22Rv1 (cell line): ENCODE results near the gene COQ8A.
"Not testable (repeated sequence)": the region's sequence is repeated elsewhere in the genome, so short reads cannot be mapped to it uniquely, and the experiment has no call there.

ENCODE experiments used
- H3K27ac ChIP-seq: fragments of 450-650 bp; 2 replicates; pipeline ENCODE4 v1.5.1; 2017
- ZFX ChIP-seq: fragments of 450-650 bp; IDR thresholded peaks from 2 replicates; pipeline ENCODE4 v1.6.1; 2017; ENCODE audit warnings: antibody characterized with exemption, borderline replicate concordance
- TF ChIP-seq, protein P1 (sequence below): fragments of 450-650 bp; IDR thresholded peaks from 2 replicates; pipeline ENCODE4 v1.5.1; 2017; ENCODE audit warnings: mild to moderate bottlenecking

Gene COQ8A

GRCh38 chr1:226920446-226920894, 19.6 kb upstream of the COQ8A start:
- TF ChIP-seq, protein P1, sequence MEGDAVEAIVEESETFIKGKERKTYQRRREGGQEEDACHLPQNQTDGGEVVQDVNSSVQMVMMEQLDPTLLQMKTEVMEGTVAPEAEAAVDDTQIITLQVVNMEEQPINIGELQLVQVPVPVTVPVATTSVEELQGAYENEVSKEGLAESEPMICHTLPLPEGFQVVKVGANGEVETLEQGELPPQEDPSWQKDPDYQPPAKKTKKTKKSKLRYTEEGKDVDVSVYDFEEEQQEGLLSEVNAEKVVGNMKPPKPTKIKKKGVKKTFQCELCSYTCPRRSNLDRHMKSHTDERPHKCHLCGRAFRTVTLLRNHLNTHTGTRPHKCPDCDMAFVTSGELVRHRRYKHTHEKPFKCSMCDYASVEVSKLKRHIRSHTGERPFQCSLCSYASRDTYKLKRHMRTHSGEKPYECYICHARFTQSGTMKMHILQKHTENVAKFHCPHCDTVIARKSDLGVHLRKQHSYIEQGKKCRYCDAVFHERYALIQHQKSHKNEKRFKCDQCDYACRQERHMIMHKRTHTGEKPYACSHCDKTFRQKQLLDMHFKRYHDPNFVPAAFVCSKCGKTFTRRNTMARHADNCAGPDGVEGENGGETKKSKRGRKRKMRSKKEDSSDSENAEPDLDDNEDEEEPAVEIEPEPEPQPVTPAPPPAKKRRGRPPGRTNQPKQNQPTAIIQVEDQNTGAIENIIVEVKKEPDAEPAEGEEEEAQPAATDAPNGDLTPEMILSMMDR: no peak
- no peak for TF ChIP-seq ZFX
- H3K27ac ChIP-seq: no peak overlapping the region

DNA sequence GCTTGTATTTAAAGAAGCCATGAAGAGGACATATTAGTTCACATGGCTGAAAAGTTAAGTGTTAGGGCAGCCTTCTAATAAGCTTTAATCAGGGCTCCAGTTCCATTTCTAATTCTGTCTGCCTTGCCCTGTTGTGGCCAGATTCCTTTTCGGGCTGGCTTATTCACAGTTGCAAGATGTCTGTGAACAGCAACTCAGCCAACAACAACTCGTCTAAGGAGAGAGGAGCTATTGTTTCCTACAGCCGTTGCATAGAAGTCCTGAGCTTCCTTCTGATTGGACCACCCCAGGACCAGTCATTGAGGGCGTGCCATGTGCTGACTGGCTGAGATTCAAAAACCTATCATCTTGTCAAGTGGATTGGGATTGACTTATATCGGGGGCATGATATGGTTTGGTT, 18.6 kb upstream of the COQ8A start:
- H3K27ac ChIP-seq: no peak overlapping the region
- TF ChIP-seq, protein P1: no peak

DNA sequence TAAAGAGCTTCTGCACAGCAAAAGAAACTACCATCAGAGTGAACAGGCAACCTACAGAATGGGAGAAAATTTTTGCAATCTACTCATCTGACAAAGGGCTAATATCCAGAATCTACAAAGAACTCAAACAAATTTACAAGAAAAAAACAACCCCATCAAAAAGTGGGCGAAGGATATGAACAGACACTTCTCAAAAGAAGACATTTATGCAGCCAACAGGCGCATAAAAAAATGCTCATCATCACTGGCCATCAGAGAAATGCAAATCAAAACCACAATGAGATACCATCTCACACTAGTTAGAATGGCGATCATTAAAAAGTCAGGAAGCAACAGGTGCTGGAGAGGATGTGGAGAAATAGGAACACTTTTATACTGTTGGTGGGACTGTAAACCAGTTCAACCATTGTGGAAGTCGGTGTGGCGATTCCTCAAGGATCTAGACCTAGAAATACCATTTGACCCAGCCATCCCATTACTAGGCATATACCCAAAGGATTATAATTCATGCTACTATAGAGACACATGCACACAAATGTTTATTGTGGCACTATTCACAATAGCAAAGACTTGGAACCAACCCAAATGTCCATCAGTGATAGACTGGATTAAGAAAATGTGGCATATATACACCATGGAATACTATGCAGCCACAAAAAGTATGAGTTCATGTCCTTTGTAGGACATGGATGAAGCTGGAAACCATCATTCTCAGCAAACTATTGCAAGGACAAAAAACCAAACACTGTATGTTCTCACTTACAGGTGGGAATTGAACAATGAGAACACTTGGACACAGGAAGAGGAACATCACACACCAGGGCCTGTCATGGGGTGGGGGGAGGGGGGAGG, 10.6 kb upstream of the COQ8A start:
- not testable (repeated sequence) for H3K27ac ChIP-seq

DNA sequence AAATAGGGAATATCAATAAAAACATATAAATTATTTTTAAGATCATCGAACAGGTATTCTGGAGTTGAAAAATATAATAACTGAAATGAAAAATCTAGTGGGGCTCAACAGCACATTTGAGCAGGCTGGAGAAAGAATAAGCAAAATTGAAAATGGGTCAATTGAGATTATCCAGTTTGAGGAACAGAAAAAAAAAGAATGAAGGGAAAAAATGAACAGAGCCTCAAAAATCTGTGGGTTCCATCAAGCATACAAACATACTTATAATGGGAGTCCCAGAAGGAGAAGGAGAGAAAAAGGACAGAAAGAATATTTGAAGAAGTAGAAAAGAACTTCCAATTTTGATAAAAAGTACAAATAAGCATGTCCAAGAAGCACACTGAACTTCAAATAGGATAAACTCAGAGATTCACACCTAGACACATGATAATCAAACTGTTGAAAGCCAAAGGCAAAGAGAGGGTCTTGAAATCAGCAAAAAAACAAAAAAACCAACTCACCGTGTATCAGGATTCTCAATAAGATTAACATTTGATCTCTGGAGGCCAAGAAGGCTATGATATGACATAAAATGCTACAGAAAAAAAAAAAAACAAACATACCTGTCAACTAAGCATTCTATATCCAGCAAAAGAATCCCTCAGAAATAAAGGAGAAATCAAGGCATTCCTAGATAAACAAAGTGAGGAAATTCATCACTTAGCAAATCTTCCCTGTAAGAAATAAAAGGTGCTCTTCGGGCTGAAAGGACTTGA, 5.4 kb upstream of the COQ8A start:
- no peak overlapping the region for H3K27ac ChIP-seq
- TF ChIP-seq, protein P1: no peak
- no peak for TF ChIP-seq ZFX

- no peak for TF ChIP-seq ZFX
- TF ChIP-seq, protein P1: no peak
These were observed 2.0 kb upstream of the COQ8A start for GRCh38 chr1:226937940-226938725.

DNA sequence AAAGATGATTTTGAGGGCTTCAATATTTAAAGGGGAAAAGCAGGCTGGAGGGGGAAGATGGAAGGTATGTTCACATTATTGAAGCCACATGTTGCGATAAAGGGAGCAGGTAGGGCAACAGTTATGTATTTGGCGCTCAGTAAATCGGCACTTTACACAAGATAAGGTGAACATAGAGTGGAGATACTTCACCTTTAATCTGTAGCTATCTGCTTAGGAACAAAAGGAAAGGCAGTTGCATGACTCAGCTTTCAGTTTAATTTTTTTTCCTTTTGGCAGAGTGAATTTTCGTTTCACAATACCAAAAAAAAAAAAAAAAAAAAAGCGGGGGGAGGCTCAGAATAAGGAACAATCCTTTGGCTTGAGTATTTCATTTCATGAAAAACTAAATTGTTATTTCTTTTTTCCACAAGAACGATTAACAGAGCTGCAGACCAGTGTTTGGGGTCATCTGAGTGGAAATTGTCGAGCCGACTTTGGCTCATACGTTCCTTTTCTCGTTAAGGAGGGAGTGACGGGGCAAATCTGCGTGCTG, 1.1 kb upstream of the COQ8A start:
- TF ChIP-seq, protein P1: no peak
- no peak for TF ChIP-seq ZFX
- peak overlapping the region; percentile 93 for H3K27ac ChIP-seq

More at GRCh38 chr1:226937940-226938725, 2.0 kb upstream of the COQ8A start:
- no peak overlapping the region for H3K27ac ChIP-seq

DNA sequence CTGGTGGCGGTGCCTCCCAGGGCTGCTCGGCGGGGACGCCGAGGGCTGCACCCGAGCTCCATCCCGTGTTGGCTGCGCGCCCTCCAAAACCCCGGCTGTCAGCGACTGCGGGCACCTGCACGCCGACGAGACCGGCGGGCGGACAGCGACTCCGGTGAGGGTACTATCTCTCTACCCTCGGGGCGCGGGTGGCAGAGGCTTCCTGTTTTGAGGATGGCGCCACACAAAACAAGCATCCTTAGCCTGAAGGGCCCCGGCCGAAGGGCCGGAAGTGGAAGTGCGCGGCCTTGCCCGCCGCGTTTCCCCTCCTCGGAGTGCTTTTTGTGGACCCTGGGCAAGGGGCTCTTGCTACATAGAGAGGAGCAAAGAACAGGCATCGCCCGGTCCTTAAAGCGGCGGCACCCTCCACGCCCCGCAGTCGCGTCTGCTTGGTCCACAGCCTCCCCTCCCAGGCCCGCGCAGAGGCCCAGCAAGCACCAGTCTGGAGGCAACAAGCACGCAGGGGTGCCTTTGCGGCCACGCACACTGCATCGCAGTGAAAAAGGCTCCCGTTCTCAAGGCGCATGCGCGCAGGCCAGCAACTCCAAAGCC, 561 bp upstream of the COQ8A start:
- no peak for TF ChIP-seq ZFX
- TF ChIP-seq, protein P1: no peak

More for the DNA sequence above, 561 bp upstream of the COQ8A start:
- peak overlapping the region; percentile 93 for H3K27ac ChIP-seq
